Stomach (tissue), 4 donors: ENCODE results near the gene BRMS1L.
"Not testable (repeated sequence)": the region's sequence is repeated elsewhere in the genome, so short reads cannot be mapped to it uniquely, and the experiment has no call there.

ENCODE experiments used
- EP300 ChIP-seq: sonication (generic); formaldehyde crosslinking; IDR thresholded peaks from one replicate; pipeline ENCODE4 v1.6.1; 2017; ENCODE audit warnings: antibody characterized with exemption
- POLR2A ChIP-seq, 4 donors: fragments of 450-650 bp; IDR thresholded peaks; one replicate each; pipeline ENCODE4 v1.6.1; 2016; ENCODE audit warnings: antibody characterized with exemption in 4 of 4, control low read depth in 2 of 4, mild to moderate bottlenecking in 1 of 4, moderate library complexity in 1 of 4
- TF ChIP-seq, protein P1 (sequence below), 7 experiments: fragments of 450-650 bp in 4 of 7; fragments of 200-600 bp in 3 of 7; sonication (generic) in 3 of 7; IDR thresholded peaks; one replicate each; pipeline ENCODE4 v1.5.1; 2016 to 2019; ENCODE audit warnings: antibody characterized with exemption in 7 of 7, control low read depth in 2 of 7, mild to moderate bottlenecking in 1 of 7

DNA sequence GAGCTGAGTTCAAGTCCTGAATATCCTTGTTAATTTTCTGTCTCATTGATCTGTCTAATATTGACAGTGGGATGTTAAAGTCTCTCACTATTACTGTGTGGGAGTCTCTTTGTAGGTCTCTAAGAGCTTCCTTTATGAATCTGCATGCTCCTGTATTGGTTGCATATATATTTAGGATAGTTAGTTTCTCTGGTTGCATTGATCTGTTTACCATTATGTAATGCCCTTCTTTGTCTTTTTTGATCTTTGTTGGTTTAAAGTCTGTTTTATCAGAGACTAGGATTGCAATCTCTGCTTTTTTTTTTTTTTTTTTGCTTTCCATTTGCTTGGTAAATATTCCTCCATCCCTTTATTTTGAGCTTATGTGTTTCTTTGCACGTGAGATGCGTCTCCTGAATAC lies 15.6 kb downstream of the BRMS1L start:
- TF ChIP-seq, protein P1, sequence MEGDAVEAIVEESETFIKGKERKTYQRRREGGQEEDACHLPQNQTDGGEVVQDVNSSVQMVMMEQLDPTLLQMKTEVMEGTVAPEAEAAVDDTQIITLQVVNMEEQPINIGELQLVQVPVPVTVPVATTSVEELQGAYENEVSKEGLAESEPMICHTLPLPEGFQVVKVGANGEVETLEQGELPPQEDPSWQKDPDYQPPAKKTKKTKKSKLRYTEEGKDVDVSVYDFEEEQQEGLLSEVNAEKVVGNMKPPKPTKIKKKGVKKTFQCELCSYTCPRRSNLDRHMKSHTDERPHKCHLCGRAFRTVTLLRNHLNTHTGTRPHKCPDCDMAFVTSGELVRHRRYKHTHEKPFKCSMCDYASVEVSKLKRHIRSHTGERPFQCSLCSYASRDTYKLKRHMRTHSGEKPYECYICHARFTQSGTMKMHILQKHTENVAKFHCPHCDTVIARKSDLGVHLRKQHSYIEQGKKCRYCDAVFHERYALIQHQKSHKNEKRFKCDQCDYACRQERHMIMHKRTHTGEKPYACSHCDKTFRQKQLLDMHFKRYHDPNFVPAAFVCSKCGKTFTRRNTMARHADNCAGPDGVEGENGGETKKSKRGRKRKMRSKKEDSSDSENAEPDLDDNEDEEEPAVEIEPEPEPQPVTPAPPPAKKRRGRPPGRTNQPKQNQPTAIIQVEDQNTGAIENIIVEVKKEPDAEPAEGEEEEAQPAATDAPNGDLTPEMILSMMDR (IDR thresholded peaks at IDR 0.05), result not testable (repeated sequence)
- not testable (repeated sequence) for TF ChIP-seq POLR2A (IDR thresholded peaks at IDR 0.05); EP300
